K562 treated with DMSO at 1 percent for 12 hours (cell line): ENCODE data around the gene MPHOSPH8. TPM values are rescaled to one million over a fixed set of nuclear protein-coding genes. Genes with fewer than 3 reads are reported as not detected.

Experiments used
- total RNA-seq: library from RNA; unstranded; fragments of 300-600 nt; gene quantifications from 2 replicates; pipeline ENCODE4 v1.2.3, GENCODE V29; 2022; ENCODE audit not compliant: insufficient read depth

The MPHOSPH8 gene
- 12.9 and 22.6 TPM in 2 replicates for total RNA-seq

GRCh38 chr13:19633479-19634255 lies at the start of gene MPHOSPH8:
MPHOSPH8 (plus strand) TSS chr13:19633659; CDS start chr13:19633749, 90 bp downstream.

Other genes with a start within 250 kb of the MPHOSPH8 start
- gene TPTE2, start 72.1 kb upstream of the MPHOSPH8 start, total RNA-seq: not detected in 2 replicates
- gene PSPC1, start 149.3 kb downstream of the MPHOSPH8 start, total RNA-seq: 22.5 and 35.5 TPM in 2 replicates
- 2.3 and 5.7 TPM in 2 replicates for gene ZMYM5, start 230.0 kb downstream of the MPHOSPH8 start, total RNA-seq